ENCODE measurements around the gene ALOX5.

ALOX5 gene

GRCh38 chr10:45443101-45444009, 69.3 kb downstream of the ALOX5 start:
- DNase-seq (ENCODE audit: low read depth in 2 of 2): no peak

- no peak for DNase-seq (ENCODE audit: low read depth in 2 of 2)
Measured at GRCh38 chr10:45444022-45444421, 70.0 kb downstream of the ALOX5 start.

GRCh38 chr10:45444976-45445898, 71.2 kb downstream of the ALOX5 start:
- no peak for DNase-seq (ENCODE audit: low read depth in 2 of 2)

GRCh38 chr10:45446858-45447257, 72.8 kb downstream of the ALOX5 start:
- no peak for DNase-seq (ENCODE audit: low read depth in 2 of 2)

- no peak for DNase-seq (ENCODE audit: low read depth in 2 of 2)
Measured at GRCh38 chr10:45447416-45447815, 73.4 kb downstream of the ALOX5 start.

- DNase-seq (ENCODE audit: low read depth in 2 of 2): no peak
Measured at GRCh38 chr10:45450866-45451265, 76.8 kb downstream of the ALOX5 start.

- no peak for DNase-seq (ENCODE audit: low read depth in 2 of 2)
Measured at GRCh38 chr10:45451407-45451806, 77.4 kb downstream of the ALOX5 start.

GRCh38 chr10:45452268-45452667, 78.3 kb downstream of the ALOX5 start:
- no peak for DNase-seq (ENCODE audit: low read depth in 2 of 2)

- DNase-seq (ENCODE audit: low read depth in 2 of 2): no peak
Measured at GRCh38 chr10:45452743-45453452, 78.9 kb downstream of the ALOX5 start.

GRCh38 chr10:45453639-45454255, 79.7 kb downstream of the ALOX5 start:
- no peak for DNase-seq (ENCODE audit: low read depth in 2 of 2)

GRCh38 chr10:45454262-45454661, 80.2 kb downstream of the ALOX5 start:
- no peak for DNase-seq (ENCODE audit: low read depth in 2 of 2)

GRCh38 chr10:45454859-45455258, 80.8 kb downstream of the ALOX5 start:
- no peak for DNase-seq (ENCODE audit: low read depth in 2 of 2)

GRCh38 chr10:45456233-45456632, 82.2 kb downstream of the ALOX5 start:
- no peak for DNase-seq (ENCODE audit: low read depth in 2 of 2)

- DNase-seq (ENCODE audit: low read depth in 2 of 2): no peak
Measured at GRCh38 chr10:45456822-45457221, 82.8 kb downstream of the ALOX5 start.

GRCh38 chr10:45457487-45457886, 83.5 kb downstream of the ALOX5 start:
- DNase-seq (ENCODE audit: low read depth in 2 of 2): no peak

GRCh38 chr10:45460235-45460878, 86.3 kb downstream of the ALOX5 start:
- DNase-seq (ENCODE audit: low read depth in 2 of 2): no peak

GRCh38 chr10:45461034-45461433, 87.0 kb downstream of the ALOX5 start:
- DNase-seq (ENCODE audit: low read depth in 2 of 2): no peak

- no peak for DNase-seq (ENCODE audit: low read depth in 2 of 2)
Measured at GRCh38 chr10:45463244-45464116, 89.5 kb downstream of the ALOX5 start.

GRCh38 chr10:45464958-45465567, 91.0 kb downstream of the ALOX5 start:
- DNase-seq (ENCODE audit: low read depth in 2 of 2): peak; percentile 39 to 43

- DNase-seq (ENCODE audit: low read depth in 2 of 2): no peak
Measured at GRCh38 chr10:45466784-45467183, 92.8 kb downstream of the ALOX5 start.
